ENCODE measurements around the gene RIOK2.
A peak's percentile ranks its signal among the peaks of the same experiment; 100 is the strongest.
"Not testable (repeated sequence)": the region's sequence is repeated elsewhere in the genome, so short reads cannot be mapped to it uniquely, and the experiment has no call there.

RIOK2 gene

GRCh38 chr5:97183100-97183929 is at the start of gene RIOK2:
Gene RIOK2, minus strand, starts transcription at chr5:97183247. Its CDS starts 56 bp downstream, at chr5:97183191.
- peak; percentile 96 for DNase-seq

GRCh38 chr5:97231025-97231636 is 48.1 kb upstream of the RIOK2 start:
- peak; percentile 38 for DNase-seq

- no peak for DNase-seq
Measured at GRCh38 chr5:97229688-97230285, 46.7 kb upstream of the RIOK2 start.

DNA sequence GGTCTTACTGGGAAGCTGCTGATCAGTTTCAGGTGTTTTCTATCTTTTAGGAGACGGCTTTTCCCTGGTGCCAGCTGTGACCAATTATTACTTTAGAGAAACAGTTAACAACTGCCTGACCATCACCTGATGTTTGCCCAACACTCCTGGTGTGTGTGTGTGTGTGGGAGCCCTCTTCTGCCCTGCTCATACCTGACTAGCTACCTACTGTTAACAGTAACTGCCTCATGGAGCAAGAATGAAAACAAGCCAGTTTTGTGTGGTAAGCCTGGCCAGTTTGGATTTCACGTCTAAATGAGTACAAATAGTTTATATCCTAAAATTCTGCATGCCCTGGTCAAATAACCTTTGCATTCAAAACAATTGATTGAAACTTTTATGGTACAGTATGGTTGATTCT is 46.1 kb upstream of the RIOK2 start:
- DNase-seq, result no peak

- no peak for DNase-seq
Measured at GRCh38 chr5:97225222-97225621, 42.2 kb upstream of the RIOK2 start.

DNA sequence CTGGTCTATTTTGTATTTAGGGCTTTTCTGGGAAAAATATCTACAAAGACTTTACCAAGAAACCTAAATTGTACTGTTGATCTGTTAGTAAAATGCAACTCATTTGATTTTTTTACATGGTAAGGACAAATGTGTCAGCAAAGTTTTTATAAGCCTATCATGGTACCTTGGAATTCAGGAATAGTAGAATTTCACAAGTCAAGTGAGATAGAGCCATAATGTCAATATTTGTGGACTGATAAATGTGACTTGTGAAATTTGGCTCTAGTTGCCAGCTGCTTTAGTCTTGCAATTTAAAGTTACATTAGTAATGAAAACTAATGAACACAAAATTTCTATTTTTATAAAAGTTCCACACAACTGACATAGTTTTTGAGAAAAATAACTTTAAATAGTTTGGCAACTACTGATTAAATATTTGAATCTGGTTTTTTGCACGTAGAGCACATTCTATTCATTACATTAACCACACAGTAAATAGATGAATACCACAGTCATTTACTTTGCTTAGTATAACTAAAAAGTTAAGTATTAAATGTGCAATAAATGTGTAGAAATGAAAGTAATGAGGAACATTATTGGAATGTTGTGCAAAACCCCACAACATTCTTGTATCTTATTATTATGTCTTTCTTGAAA is 41.2 kb upstream of the RIOK2 start:
- DNase-seq, result no peak

DNA sequence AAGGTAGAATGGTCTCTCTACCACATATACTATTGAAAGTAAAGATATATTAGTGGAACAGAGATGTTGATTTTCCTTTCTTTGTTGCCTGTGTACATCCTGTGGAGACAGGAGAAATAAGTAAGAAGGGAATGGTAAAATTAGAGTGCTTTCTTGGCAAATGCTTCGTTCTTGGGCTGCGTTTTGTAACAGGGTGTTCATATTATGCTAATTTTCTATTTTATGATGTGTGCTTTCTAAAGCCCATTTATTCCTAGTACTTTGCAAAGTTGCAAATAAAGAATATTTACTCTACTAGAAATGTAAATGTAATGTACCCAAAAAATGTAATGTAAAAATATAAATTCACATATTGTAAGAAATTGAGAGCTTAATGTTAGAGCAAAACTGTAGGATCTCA is 40.5 kb upstream of the RIOK2 start:
- no peak for DNase-seq

DNA sequence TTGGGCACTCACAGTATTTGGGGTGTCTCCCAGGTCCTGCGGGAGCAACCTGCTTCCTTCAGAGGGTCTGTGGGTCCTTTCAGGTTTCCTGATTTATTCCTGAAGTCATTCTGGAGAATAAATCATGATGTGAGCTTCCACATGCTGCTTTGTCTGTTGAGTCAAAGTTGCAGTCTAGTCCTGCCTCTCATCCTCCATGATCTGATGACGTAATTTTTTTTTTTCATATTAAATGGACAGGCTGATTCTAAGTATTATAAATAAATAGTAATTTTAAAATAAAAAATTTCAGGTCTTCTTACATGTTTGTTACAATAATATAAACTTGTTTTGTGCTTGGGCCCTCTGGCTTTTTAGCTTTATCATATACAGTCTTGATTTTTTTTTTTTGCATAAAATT is 26.3 kb upstream of the RIOK2 start:
- DNase-seq, result no peak

DNA sequence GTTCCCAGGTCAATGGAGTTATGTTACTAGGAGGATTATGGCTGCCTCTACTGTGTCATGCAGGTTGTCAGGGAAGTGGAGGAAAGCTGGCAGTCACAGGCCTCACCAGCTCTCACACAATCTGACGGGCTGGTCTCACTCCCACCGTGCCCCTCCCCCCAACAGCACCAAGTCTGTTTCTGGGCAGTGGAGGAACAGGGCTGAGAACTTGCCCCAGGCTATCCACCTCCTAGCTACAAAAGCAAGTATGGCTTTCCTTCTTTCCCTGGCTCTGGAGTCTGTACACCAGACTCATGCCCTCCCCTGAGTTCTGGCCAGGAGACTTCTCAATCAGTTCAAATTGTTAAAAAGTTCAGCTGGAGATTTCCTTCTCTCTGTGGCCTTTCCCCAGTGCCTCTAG is 25.7 kb upstream of the RIOK2 start:
- DNase-seq, result no peak

DNA sequence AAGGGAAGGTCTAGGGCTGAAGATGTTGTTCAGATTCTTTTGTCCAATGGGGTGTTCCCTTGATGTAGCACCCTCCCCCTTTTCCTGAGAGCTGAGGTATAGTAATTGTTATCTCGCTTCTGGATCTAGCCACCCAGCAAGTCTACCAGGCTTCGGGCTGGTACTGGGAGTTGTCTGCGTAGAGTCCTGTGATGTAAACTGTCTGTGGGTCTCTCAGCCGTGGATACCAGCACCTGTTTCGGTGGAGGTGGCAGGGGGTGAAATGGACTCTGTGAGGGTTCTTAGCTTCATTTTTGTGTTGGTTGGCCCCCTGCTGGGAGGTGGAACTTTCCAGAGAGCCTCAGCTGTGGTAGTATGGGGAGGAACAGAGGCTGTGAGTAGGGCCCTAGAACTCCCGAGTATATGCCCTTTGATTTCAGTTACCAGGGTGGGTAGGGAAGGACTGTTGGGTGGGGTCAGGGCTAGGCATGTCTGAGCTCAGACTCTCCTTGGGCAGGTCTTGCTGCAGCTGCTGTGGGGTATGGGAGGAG is 25.2 kb upstream of the RIOK2 start:
- DNase-seq, result no peak

GRCh38 chr5:97194366-97194765 is 11.3 kb upstream of the RIOK2 start:
- no peak for DNase-seq

DNA sequence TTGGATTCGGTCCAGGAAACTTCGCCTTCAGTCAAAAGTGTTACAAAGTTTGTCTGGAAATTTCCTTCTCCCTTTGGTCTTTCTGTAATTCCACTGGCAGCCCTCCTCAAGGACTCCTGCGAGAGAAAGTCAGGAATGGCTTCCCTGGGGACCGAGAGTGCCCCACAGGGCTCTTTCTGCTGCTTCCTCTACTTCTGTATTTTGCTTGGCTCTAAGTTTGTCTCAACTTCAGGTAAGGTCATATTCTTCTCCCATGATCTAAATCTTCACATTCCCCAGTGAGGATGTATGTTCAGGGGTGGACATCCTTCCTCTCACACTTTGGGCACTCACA is 10.3 kb upstream of the RIOK2 start:
- DNase-seq, result no peak

- no peak for DNase-seq
Measured at GRCh38 chr5:97192580-97193354, 9.7 kb upstream of the RIOK2 start.

DNA sequence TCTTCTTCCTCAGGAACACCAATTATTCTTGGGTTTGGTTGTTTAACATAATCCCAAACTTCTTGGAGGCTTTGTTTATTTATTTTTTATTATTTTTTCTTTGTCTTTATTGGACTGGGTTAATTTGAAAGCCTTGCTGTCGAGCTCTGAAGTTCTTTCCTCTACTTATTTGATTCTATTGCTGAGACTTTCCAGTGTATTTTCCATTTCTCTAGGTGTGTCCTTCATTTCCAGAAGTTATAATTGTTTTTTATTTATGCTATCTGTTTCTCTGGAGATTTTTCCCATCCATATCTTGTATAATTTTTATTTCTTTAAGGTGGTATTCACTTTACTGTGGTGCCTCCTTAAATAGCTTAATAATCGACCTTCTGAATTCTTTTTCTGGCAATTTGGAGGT is 8.8 kb upstream of the RIOK2 start:
- DNase-seq, result no peak

DNA sequence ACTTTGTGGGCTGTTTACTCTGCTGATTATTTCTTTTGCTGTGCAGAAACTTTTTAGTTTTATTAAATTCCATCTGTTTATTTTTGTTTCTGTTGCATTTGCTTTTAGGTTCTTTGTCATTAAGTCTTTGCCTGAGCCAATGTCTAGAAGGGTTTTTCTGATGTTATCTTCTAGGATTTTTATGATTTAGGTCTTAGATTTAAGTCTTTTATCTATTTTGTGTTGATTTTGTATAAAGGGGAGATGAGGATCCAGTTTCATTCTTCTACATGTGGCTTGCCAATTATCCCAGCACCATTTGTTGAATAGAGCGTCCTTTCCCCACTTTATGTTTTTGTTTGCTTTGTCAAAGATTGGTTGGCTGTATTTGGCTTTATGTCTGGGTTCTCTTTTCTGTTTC is 6.5 kb upstream of the RIOK2 start:
- DNase-seq, result not testable (repeated sequence)

DNA sequence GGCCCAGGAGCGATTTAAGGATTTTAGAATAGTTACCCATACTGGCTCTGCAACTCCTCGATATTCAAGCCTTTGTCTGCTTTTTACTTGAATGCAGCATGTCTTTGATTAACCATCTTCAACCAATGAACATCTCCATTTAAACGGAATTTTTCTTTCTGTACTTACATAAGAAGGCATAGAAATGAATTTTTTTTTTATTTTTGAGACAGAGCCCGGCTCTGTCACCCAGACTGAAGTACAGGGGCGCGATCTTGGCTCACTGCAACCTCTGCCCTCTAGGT is 825 bp upstream of the RIOK2 start:
- DNase-seq, result no peak

DNA sequence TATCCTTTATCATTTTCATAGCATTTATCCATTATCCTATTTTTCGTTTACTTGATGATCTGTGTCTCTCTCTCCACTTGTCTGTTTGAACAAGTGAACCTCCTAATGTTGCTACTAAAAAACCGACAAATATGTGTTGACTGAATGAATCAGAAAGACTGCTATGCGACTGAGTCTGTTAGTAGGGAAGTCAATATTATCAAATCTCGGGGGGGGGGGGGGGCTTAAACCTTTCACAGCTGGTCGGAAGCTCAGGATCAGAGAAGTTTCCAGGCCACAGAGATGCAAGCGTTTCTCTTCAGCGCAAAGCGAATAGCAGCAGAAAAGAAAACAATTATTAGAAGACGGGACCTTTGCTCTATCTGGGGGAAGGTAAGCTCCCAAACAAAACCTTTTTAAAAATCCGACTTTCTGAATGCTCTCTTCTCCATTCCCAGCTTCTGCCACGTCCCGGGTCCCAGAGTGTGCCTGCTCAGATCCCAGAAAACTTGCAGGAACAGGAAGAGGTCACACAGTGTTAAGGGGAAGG is 412 bp downstream of the RIOK2 start:
- no peak for DNase-seq

DNA sequence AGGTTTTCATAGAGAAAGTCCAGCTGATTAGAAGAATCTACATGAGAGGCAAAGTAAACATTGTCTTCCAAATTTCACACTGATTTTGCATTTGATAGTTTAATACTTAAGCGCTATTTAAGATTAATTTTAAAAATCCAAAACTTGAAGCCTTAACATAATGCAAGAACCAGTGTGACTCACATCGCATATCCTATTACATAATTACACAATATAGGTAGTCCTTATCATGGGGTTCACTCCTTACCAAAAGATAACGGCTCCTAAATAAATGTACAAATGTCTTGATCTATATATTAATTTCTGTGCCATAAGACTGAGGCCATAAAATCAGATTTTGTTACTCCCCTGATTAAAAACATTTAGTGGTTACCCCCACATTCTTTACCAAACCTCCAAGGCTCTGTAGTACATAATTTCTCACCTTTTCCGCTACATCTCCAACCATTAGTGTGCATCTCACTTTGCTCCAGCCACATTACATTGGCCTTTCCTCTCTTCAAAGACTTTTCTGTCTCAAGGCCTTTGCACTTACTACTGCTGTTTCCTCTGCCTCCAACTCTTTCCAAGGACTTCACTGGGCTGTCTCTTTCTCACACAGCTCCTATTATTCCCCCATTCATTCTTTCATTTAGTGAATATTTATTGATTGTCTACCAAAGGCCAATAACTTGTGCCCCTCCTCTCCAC is 1.0 kb downstream of the RIOK2 start:
- DNase-seq, result no peak

DNA sequence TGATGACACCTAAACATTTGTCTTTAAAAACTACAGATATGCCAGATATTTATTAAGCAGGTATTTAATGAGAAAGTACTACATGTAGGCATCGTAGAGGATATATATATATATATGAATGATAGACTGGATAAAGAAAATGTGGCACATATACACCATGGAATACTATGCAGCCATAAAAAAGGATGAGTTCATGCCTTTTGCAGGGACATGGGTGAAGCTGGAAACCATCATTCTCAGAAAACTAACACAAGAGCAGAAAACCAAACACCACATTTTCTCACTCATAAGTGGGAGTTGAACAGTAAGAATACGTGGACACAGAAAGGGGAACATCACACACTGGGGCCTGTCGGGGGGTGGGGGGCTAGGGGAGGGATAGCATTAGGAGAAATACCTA is 3.6 kb downstream of the RIOK2 start:
- not testable (repeated sequence) for DNase-seq

DNA sequence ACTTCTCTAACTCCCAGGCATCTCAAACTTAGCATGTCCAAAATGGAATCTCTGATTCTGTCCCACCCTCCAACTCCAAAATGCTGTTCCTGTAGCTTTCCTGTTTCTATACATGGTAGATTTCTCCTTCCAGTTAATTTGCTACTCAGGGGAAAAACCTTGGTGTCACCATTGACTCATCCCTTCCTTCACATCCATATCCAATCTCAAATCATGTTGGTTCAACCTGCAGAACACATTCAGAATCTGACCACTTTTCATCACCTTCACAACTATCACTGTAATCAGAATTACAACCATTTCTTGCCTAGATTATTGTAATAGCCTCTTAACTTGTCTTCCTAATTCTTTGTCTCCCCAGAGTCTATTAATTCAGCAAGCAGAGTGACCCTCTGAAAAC is 10.8 kb downstream of the RIOK2 start:
- DNase-seq, result no peak

DNA sequence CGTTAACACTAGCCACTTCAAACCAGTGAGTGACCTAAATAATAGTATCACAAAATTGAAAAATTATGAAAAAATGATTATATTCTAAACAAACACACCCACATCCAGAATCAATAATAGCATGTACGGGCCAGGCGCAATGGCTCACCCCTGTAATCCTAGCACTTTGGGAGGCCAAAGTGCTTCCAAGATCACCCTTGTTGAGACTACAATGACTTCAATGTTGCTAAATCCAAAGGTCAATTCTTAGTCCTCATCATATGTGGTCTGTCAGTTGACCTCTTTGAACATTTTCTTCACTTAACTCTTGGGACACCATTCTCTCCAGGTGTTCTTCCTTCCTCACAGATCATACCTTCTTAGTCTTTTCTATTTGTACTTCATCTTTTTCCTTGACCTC is 11.3 kb downstream of the RIOK2 start:
- DNase-seq, result no peak

DNA sequence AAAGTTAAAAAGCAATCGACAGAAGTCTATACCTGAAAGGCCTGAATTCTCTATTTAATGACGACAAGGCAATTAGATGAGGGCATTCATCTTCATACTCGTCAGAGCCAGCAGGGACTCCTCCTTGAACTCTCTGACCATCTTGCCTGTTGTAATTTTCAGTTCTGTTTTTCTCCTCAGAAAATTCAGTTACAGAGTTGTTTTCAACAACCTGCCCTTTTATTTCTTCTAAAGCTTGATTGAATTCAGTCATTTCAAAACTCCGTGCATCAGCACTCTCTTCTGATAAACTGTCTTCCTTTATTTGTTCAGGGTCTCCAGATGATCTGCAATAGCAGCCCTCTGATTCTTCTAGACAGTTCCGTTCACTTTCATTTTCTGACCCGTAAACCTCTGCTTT is 15.6 kb downstream of the RIOK2 start:
- no peak for DNase-seq
